Dedifferentiated amniotic fluid mesenchymal stem cell (primary cell): ENCODE data around the gene PPP1R9B.
A peak's percentile ranks its signal among the peaks of the same experiment; 100 is the strongest.

Experiments used
- DNase-seq: peaks from one replicate; pipeline ENCODE4 v3.0.0-alpha.2; 2016; ENCODE audit errors: extremely low spot score

The PPP1R9B gene

GRCh38 chr17:50173335-50173941, 23.0 kb upstream of the PPP1R9B start:
- peak; percentile 82 for DNase-seq

- DNase-seq, result no peak
Measured at GRCh38 chr17:50172936-50173334, 22.5 kb upstream of the PPP1R9B start.

GRCh38 chr17:50172130-50172529, 21.7 kb upstream of the PPP1R9B start:
- no peak for DNase-seq

- no peak for DNase-seq
Measured at GRCh38 chr17:50171371-50172071, 21.0 kb upstream of the PPP1R9B start.

- DNase-seq, result no peak
Measured at GRCh38 chr17:50170662-50171370, 20.3 kb upstream of the PPP1R9B start.

GRCh38 chr17:50169881-50170459, 19.5 kb upstream of the PPP1R9B start:
- no peak for DNase-seq

GRCh38 chr17:50169121-50169764, 18.8 kb upstream of the PPP1R9B start:
- DNase-seq, result no peak

- no peak for DNase-seq
Measured at GRCh38 chr17:50168319-50168718, 17.8 kb upstream of the PPP1R9B start.

GRCh38 chr17:50167371-50167770, 16.9 kb upstream of the PPP1R9B start:
- DNase-seq, result no peak

GRCh38 chr17:50166518-50167181, 16.2 kb upstream of the PPP1R9B start:
- no peak for DNase-seq

- no peak for DNase-seq
Measured at GRCh38 chr17:50165867-50166517, 15.5 kb upstream of the PPP1R9B start, which contains the start of gene SGCA. Gene SGCA (plus strand): TSS chr17:50166005. CDS start chr17:50166041, 36 bp downstream.

GRCh38 chr17:50165466-50165865, 15.0 kb upstream of the PPP1R9B start:
- DNase-seq, result no peak

- no peak for DNase-seq
Measured at GRCh38 chr17:50165066-50165465, 14.6 kb upstream of the PPP1R9B start.

GRCh38 chr17:50164697-50164988, 14.2 kb upstream of the PPP1R9B start:
- DNase-seq, result no peak

- DNase-seq, result no peak
Measured at GRCh38 chr17:50163843-50164696, 13.6 kb upstream of the PPP1R9B start.

GRCh38 chr17:50162466-50163254, 12.2 kb upstream of the PPP1R9B start:
- DNase-seq, result no peak

- no peak for DNase-seq
Measured at GRCh38 chr17:50161911-50162288, 11.4 kb upstream of the PPP1R9B start.

- peak; percentile 87 for DNase-seq
Measured at GRCh38 chr17:50161023-50161910, 10.8 kb upstream of the PPP1R9B start.
